Aorta (tissue), 5 donors: Measurements from ENCODE around the gene ALPL. TPM values are rescaled to one million over a fixed set of nuclear protein-coding genes. Genes with fewer than 3 reads are reported as not detected.
A peak's percentile ranks its signal among the peaks of the same experiment; 100 is the strongest.

ENCODE experiments used
- ATAC-seq: fragments of 200-7000 bp; cut with Tn5 transposase; one replicate; pipeline ENCODE4 v1.9.1; 2022; ENCODE audit warnings: moderate library complexity; ENCODE audit not compliant: low FRiP score
- DNase-seq, 2 donors: peaks; one replicate each; pipeline ENCODE4 v3.0.0-alpha.2; 2020
- H3K27ac ChIP-seq, 2 donors: one replicate each; pipeline ENCODE4 v1.5.1; 2013; ENCODE audit warnings: low read length in 2 of 2, mild to moderate bottlenecking in 2 of 2, moderate library complexity in 2 of 2, control low read depth in 1 of 2, inconsistent platforms in 1 of 2, low read depth in 1 of 2
- H3K27me3 ChIP-seq, 2 donors: one replicate each; pipeline ENCODE4 v1.6.1; 2013; ENCODE audit warnings: control low read depth in 1 of 2, low read length in 1 of 2, mild to moderate bottlenecking in 1 of 2, moderate library complexity in 1 of 2; ENCODE audit not compliant: insufficient read depth in 2 of 2, control insufficient read depth in 1 of 2
- H3K36me3 ChIP-seq, 2 donors: one replicate each; pipeline ENCODE4 v1.6.1; 2013; ENCODE audit warnings: control low read depth in 1 of 2, low read length in 1 of 2, mild to moderate bottlenecking in 1 of 2; ENCODE audit not compliant: insufficient read depth in 2 of 2, control insufficient read depth in 1 of 2
- H3K4me1 ChIP-seq, 2 donors: one replicate each; pipeline ENCODE4 v1.6.1; 2013; ENCODE audit warnings: low read length in 2 of 2, control low read depth in 1 of 2, mild to moderate bottlenecking in 1 of 2, moderate library complexity in 1 of 2; ENCODE audit not compliant: insufficient read depth in 2 of 2, control insufficient read depth in 1 of 2
- H3K4me3 ChIP-seq, 2 donors: one replicate each; pipeline ENCODE4 v1.5.1; 2013; ENCODE audit warnings: low read length in 2 of 2, control low read depth in 1 of 2, mild to moderate bottlenecking in 1 of 2
- H3K9me3 ChIP-seq: one replicate; pipeline ENCODE4 v1.6.1; 2013; ENCODE audit warnings: mild to moderate bottlenecking, low read length; ENCODE audit not compliant: control insufficient read depth
- whole genome bisulfite sequencing, 2 donors: extraction: QIAGEN DNeasy Blood & Tissue Kit; methylation state at CpG; one replicate each; pipeline ENCODE4 v1.1.7; 2013; 5-methylcytosine and 5-hydroxymethylcytosine counted together
- intact Hi-C, 2 donors: fragments of 100-400 bp; cut with DNase I; formaldehyde crosslinking; loops; one replicate each; pipeline versions ENCODE4 v1.14.2 to v1.15.0; 2022
- polyA plus RNA-seq, 2 donors: library from polyadenylated mRNA; stranded (reverse); fragments of 200-250 nt; gene quantifications; one replicate each; pipeline ENCODE4 v1.2.3, GENCODE V29; 2013
- total RNA-seq, 2 donors: library from RNA; stranded (reverse); fragmentation: NEBNext Ultra II Directional; extraction: Animal tissue kit (Norgen Biotek cat#: 25700); gene quantifications; one replicate each; pipeline ENCODE4 v1.2.1, GENCODE V29; 2021
- donor health status: healthy with polysubstance abuse.
- donor health status: Bipolar disorder and iron deficiency.
- donor health status: DM: no; HTN: no; CAD: no.
- donor health status: DM: no; HTN: no; CAD: no.
- donor health status: DM: yes; HTN: yes; CAD: no.

Gene ALPL
- total and polyA plus RNA-seq, 4 donors: 2.5 to 22.3 (median 5.5) TPM

DNA sequence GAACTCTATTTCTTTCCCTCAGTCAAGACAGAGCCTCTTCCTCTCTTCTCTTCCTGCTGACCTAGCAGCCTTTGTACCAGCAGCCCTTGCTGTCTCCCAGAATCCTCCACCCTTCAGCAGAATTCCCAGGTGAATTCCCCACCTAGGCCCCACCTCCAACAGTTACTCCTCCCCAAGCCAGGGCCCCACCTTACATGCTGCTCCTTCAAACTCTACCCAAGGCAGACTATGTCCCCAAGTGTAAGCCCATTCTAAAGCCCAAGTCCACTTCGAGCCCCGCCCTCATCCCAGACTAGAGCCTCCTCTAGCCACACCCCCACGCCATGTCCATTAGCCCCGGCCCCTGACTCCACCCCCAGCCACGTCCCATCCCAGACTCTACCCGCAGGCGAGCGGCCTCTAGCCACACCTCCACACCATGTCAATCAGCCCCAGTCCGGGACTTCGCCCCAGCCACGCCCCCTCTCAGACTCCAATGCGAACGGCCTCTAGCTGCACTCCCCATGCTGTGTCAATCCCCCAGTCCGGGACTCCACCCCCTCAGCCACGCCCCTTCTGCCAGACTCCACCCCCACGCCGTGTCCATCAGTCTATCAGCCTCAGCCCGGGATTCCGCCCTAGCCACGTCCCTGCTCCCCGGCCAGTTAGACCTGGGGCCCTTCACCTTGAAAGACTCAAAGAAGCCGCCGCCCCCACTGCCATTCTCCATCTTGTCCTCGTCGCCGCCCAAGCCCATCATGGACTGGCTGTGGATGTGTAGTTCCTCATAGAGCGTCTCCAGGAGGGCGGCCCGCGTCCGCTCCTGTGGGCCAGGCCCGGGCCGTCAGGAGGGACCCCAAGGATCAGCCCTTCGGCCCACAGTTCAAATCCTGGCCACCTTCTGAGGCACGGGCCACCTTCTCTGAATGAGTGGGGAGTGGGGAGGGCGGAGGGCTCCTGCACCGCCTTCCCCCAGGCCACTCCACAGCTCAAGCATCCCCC is 98.6 kb downstream of the ALPL start:
- WGBS, 2 donors: 32 to 38% methylated on average over 37 of the region's 37 CpGs
- Histone ChIP-seq H3K4me1 (no peaks in the 10 kb centered on the region), H3K9me3 (no peaks in the 10 kb centered on the region), H3K27ac (no peak overlapping the region), H3K4me3 (no peak overlapping the region), H3K36me3 (no peaks in the 10 kb centered on the region), H3K27me3 (no peaks in the 10 kb centered on the region)
- peak; percentile 89 to 90 for DNase-seq
- ATAC-seq: peak; percentile 81
- intact Hi-C loops: no loop called here

DNA sequence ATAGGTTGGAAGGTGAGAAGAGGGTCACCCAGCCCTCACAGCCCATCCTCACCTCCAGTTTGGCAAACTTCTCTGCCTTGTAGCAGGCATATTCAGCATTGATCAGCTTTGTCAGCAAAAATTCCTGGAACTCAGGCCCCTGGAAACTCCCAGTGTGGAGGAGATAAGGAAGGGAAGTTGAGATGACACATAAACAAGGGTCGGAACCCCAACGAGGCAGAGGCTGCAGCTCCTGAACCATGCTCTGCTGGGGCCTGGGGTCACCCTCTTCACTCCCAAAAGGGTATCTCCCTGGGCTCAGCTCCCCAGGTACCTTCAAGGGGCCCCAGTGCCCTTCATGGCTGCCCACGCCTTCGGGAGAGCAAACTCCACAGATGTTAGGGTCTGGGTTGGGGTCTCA is 99.6 kb downstream of the ALPL start:
- intact Hi-C loops: no loop called here
- 81% methylated on average over 4 of the region's 4 CpGs for WGBS, 2 donors

GRCh38 chr1:21610027-21610426 is 100.8 kb downstream of the ALPL start:
- ATAC-seq: no peak
- Histone ChIP-seq H3K9me3 (no peaks in the 10 kb centered on the region), H3K27ac (no peak overlapping the region), H3K4me1 (no peaks in the 10 kb centered on the region), H3K36me3 (no peaks in the 10 kb centered on the region), H3K27me3 (no peaks in the 10 kb centered on the region), H3K4me3 (no peak overlapping the region)
- intact Hi-C loops: no loop called here
- 90 to 94% methylated on average over 16 of the region's 16 CpGs for WGBS, 2 donors
- no peak for DNase-seq

More for the DNA sequence above, 99.6 kb downstream of the ALPL start:
- Histone ChIP-seq H3K36me3 (no peaks in the 10 kb centered on the region), H3K27ac (no peak overlapping the region), H3K4me1 (no peaks in the 10 kb centered on the region), H3K4me3 (no peak overlapping the region), H3K27me3 (no peaks in the 10 kb centered on the region), H3K9me3 (no peaks in the 10 kb centered on the region)
- no peak for ATAC-seq
- no peak for DNase-seq

DNA sequence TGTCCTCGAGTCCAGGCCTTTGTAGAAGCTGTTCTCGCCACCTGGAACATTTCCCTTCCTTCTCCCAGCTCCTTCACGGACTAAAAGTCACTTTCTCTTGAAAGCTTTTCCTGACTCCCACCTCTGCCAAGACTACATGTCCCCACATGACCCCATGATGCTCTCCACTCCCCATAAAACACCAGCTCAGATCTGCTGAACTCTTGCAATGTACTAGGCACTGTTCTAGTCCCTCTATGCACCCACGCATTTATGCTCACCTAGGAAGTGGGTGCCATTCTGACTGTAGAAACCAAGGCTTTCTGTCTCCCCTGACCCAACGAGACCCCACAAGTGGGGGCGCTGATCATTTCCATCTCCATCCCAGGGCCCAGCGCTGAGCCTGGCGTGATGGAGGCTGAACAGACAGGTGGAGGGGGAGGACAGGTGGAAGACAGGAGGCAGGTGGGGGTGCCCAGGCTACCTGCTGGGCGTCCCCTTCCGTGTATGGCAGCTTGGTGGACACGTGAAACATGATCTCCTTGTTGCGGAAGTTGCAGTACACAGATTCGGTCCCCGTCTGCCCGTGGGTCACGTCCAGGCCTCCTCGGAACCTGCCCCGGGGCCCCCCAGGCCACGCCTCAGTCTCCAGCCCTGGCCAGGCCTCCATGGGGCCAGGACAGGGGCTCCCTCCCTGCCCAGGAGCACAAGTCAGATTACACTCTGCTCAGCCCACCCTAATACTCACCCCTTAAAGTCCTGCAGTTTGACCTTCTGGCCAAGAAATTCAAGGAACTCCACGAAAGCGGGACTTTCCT is 102.0 kb downstream of the ALPL start:
- Histone ChIP-seq H3K9me3 (no peaks in the 10 kb centered on the region), H3K27ac (no peak overlapping the region), H3K4me1 (no peaks in the 10 kb centered on the region), H3K36me3 (no peaks in the 10 kb centered on the region), H3K4me3 (no peak overlapping the region), H3K27me3 (no peaks in the 10 kb centered on the region)
- WGBS, 2 donors: 80 to 82% methylated on average over 21 of the region's 21 CpGs
- DNase-seq: no peak
- ATAC-seq: no peak
- intact Hi-C loops: no loop called here

DNA sequence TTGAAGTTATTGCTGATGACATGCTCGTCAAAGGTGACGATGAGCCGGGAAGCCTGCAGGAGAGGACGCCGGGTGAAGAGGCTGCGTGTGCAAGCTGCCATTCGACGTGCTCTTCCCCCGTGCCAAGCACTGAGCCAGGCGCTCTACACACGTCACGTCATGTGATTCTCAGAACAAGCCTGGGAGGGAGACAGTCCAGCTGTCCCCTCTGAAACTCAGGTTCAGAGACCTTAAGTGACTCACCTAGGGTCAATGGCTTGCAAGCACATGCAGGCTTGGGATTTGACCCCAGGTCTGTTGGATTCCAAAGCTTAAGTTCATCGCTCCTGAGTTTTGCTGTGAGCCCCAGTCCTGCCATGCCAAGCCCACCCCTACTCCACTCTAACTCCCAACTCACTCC is 102.8 kb downstream of the ALPL start:
- 95 to 96% methylated on average over 13 of the region's 13 CpGs for WGBS, 2 donors
- Histone ChIP-seq H3K4me3 (no peak overlapping the region), H3K9me3 (no peaks in the 10 kb centered on the region), H3K27ac (no peak overlapping the region), H3K4me1 (no peaks in the 10 kb centered on the region), H3K36me3 (no peaks in the 10 kb centered on the region), H3K27me3 (no peaks in the 10 kb centered on the region)
- ATAC-seq (no peak), DNase-seq (no peak)
- intact Hi-C loops: no loop called here

GRCh38 chr1:21613072-21613867 is 104.0 kb downstream of the ALPL start:
- Histone ChIP-seq H3K36me3 (no peaks in the 10 kb centered on the region), H3K4me3 (no peak overlapping the region), H3K4me1 (no peaks in the 10 kb centered on the region), H3K27me3 (no peaks in the 10 kb centered on the region), H3K9me3 (no peaks in the 10 kb centered on the region), H3K27ac (no peak overlapping the region)
- intact Hi-C loops: no loop called here
- no peak for DNase-seq
- ATAC-seq: no peak
- 86 to 87% methylated on average over 19 of the region's 19 CpGs for WGBS, 2 donors

DNA sequence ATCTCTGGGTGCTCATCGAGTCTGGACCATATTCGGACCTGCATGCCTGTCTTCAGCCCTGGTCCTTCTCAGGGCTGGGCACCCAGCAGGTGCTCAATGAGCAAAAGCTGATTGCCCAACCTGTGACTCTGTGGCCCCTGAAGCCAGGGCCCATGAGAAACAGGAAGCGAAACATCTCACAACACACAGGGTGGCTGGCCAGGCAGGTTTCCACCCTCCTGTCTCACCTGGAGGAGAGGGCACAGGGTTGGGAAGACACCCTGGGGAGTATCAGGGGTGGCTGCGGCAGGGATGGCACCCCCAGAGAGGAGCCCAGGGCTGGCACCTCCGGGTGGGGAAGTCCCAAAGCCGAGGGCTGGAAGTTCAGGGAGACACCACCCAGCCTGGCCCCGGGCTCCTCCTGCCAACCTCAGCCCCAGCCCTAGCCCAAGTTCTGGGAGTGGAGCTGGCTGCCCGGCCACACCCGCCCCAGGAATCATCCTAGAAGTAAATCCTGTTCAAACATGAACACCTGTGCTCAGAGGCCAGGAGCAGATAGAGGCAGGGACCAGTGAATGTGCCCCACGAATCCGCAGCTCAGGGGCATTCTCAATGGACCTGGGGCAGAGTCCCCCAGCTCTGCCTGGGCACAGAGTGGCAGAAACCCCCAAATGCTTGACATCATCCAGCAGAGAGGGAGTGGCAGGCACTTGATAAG is 105.3 kb downstream of the ALPL start:
- Histone ChIP-seq H3K4me1 (no peaks in the 10 kb centered on the region), H3K9me3 (no peaks in the 10 kb centered on the region), H3K4me3 (no peak overlapping the region), H3K36me3 (no peaks in the 10 kb centered on the region), H3K27ac (no peak overlapping the region), H3K27me3 (no peaks in the 10 kb centered on the region)
- intact Hi-C loops: no loop called here
- WGBS, 2 donors: 89 to 91% methylated on average over 11 of the region's 11 CpGs
- DNase-seq (no peak), ATAC-seq (no peak)

GRCh38 chr1:21616372-21616771 is 107.1 kb downstream of the ALPL start:
- H3K4me1 ChIP-seq: no peaks in the 10 kb centered on the region
- no peak overlapping the region for H3K4me3 ChIP-seq
- 77 to 85% methylated on average over 8 of the region's 8 CpGs for WGBS, 2 donors
- H3K9me3 ChIP-seq: no peaks in the 10 kb centered on the region
- no peak for DNase-seq
- no peaks in the 10 kb centered on the region for H3K36me3 ChIP-seq
- H3K27ac ChIP-seq: no peak overlapping the region
- ATAC-seq: no peak
- intact Hi-C loops: no loop called here
- H3K27me3 ChIP-seq: no peaks in the 10 kb centered on the region
